Peyer's patch (tissue), 4 donors: Measurements from ENCODE around the gene TOB1.

ENCODE experiments used
- CTCF ChIP-seq, 6 experiments: fragments of 450-650 bp in 4 of 6; fragments of 200-600 bp in 2 of 6; sonication (generic) in 1 of 6; IDR thresholded peaks; one replicate each; pipeline ENCODE4 v1.5.1; 2017 to 2019; ENCODE audit warnings: antibody characterized with exemption in 6 of 6, mild to moderate bottlenecking in 3 of 6, moderate library complexity in 1 of 6
- POLR2A ChIP-seq, 2 donors: fragments of 450-650 bp; IDR thresholded peaks; one replicate each; pipeline ENCODE4 v1.5.1; 2017; ENCODE audit warnings: antibody characterized with exemption in 2 of 2, mild to moderate bottlenecking in 2 of 2, moderate library complexity in 2 of 2

- TF ChIP-seq CTCF (IDR thresholded peaks at IDR 0.05), result no peak
- TF ChIP-seq POLR2A (IDR thresholded peaks at IDR 0.05), result no peak
These were observed 33.6 kb upstream of the TOB1 start for GRCh38 chr17:50899559-50900319.
